ENCODE measurements around the gene ADD2. TPM values are rescaled to one million over a fixed set of nuclear protein-coding genes. Genes with fewer than 3 reads are reported as not detected.

Gene ADD2
- total RNA-seq, 1 donor from 2014 or later = 10.2 TPM

- intact Hi-C loops (cut with DNase I) = no loop called here
- TF ChIP-seq CTCF (IDR thresholded peaks at IDR 0.05) = no peak
- Histone ChIP-seq H3K4me1 (no peaks in the 10 kb centered on the region), H3K4me3 (no peak overlapping the region), H3K36me3 (no peaks in the 10 kb centered on the region), H3K27ac (no peak overlapping the region), H3K27me3 (no peaks in the 10 kb centered on the region), H3K9me3 (no peaks in the 10 kb centered on the region)
- no peak for DNase-seq (ENCODE audit: low spot score in 2 of 2)
Observed at GRCh38 chr2:70748002-70748784, 19.8 kb downstream of the ADD2 start.

GRCh38 chr2:70747284-70747683, 20.7 kb downstream of the ADD2 start:
- no peak overlapping the region for H3K4me3 ChIP-seq
- no peaks in the 10 kb centered on the region for H3K4me1 ChIP-seq
- no peaks in the 10 kb centered on the region for H3K27me3 ChIP-seq
- no peak for TF ChIP-seq CTCF (IDR thresholded peaks at IDR 0.05)
- no peaks in the 10 kb centered on the region for H3K9me3 ChIP-seq
- no peak for DNase-seq (ENCODE audit: low spot score in 2 of 2)
- no peaks in the 10 kb centered on the region for H3K36me3 ChIP-seq
- no peak overlapping the region for H3K27ac ChIP-seq
- intact Hi-C loops (cut with DNase I) = no loop called here

DNA sequence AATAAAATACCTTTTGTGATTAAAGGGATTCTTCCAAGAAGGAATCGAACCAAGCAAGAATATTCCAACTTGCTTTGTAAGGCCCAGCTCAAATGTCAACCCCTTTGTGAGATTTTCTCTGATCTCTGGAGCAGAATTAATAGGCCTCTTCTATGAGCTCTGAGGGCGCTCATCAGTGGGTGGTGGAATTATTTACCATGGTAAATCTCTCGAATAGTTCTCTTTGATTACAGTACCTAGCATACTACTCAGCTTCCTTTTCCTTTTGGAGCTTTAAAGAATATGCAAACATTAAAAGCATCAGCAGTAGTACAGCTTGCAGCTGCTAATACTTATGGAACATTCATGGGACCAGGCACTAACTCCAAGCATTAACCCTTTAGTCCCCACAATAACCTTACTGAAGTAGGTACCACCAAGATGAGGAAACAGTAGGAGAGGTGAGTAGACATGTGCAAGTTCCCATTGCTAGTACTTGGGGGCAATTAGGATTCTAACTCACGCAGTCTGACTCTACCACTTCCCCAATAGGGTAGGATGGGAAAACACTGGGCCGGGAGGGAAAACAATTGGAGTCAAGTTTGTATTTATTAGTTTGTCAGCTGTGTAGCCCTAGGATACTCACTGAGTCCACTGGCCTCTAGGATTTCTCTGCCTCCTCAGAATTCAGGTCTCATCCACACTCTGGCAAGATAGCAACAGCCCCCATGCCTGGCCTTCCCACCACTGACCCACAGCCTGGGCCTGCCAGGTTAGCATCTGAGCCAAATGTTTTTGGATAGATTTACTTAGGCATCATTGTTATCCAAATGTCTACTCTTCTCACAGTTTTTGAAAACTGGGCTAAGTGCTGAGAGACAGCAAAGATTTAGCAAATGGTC, 21.7 kb downstream of the ADD2 start:
- intact Hi-C loops (cut with DNase I) = no loop called here
- H3K4me1 ChIP-seq = no peaks in the 10 kb centered on the region
- no peaks in the 10 kb centered on the region for H3K9me3 ChIP-seq
- TF ChIP-seq CTCF (IDR thresholded peaks at IDR 0.05) = no peak
- no peak overlapping the region for H3K27ac ChIP-seq
- H3K36me3 ChIP-seq = no peaks in the 10 kb centered on the region
- no peak for DNase-seq (ENCODE audit: low spot score in 2 of 2)
- H3K27me3 ChIP-seq = no peaks in the 10 kb centered on the region
- no peak overlapping the region for H3K4me3 ChIP-seq

- TF ChIP-seq CTCF (IDR thresholded peaks at IDR 0.05) = no peak
- no peak for DNase-seq (ENCODE audit: low spot score in 2 of 2)
- H3K27me3 ChIP-seq = no peaks in the 10 kb centered on the region
- H3K27ac ChIP-seq = no peak overlapping the region
- H3K9me3 ChIP-seq = no peaks in the 10 kb centered on the region
- H3K4me1 ChIP-seq = no peaks in the 10 kb centered on the region
- no peaks in the 10 kb centered on the region for H3K36me3 ChIP-seq
- intact Hi-C loops (cut with DNase I) = no loop called here
- no peak overlapping the region for H3K4me3 ChIP-seq
Observed at GRCh38 chr2:70745276-70745825, 22.6 kb downstream of the ADD2 start.

DNA sequence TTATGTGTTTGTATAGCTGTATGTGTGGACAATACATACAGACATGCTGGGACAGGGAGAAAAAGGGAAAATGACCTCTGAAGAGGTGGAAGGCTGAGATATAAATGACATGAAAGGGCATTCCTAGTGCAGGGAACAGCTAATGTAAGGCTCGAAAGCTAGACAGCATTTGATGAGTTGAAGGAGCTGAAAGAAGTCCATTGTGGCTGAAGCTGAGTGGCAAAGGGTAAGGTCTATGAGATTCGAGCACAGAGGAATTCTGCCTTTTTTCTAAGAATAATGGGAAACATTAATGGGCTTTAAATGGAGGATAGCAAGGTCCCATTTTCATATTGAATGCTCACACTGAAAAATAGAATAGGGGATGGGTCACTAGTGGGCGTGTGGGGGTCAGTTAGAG, 23.6 kb downstream of the ADD2 start:
- H3K27ac ChIP-seq = no peak overlapping the region
- no peaks in the 10 kb centered on the region for H3K27me3 ChIP-seq
- no peaks in the 10 kb centered on the region for H3K36me3 ChIP-seq
- TF ChIP-seq CTCF (IDR thresholded peaks at IDR 0.05) = no peak
- H3K4me1 ChIP-seq = no peaks in the 10 kb centered on the region
- intact Hi-C loops (cut with DNase I) = no loop called here
- no peak for DNase-seq (ENCODE audit: low spot score in 2 of 2)
- H3K9me3 ChIP-seq = no peaks in the 10 kb centered on the region
- H3K4me3 ChIP-seq = no peak overlapping the region
